ENCODE results near the gene ADCY2. TPM values are rescaled to one million over a fixed set of nuclear protein-coding genes. Genes with fewer than 3 reads are reported as not detected.

ADCY2 gene
- total and polyA plus RNA-seq, 9 of the 15 experiments (the other 6 are each of a cell fraction or from before 2014, with no cell fraction given) = 0.01 to 0.15 (median 0.03) TPM; not detected in 5

- TF ChIP-seq TSHZ1 (CRISPR knock-in tag; IDR thresholded peaks at IDR 0.05) (no peak), STAT6 (CRISPR knock-in tag; IDR thresholded peaks at IDR 0.05) (no peak), RFX5 (IDR thresholded peaks at IDR 0.05; ENCODE audit: low read depth, low read length) (no peak), ZNF311 (CRISPR knock-in tag; IDR thresholded peaks at IDR 0.05) (0 out of 2 replicates have a peak, but pooled peaks have one; percentile 36), ZBTB26 (CRISPR knock-in tag; IDR thresholded peaks at IDR 0.05) (no peak), ZBTB9 (CRISPR knock-in tag; IDR thresholded peaks at IDR 0.05) (no peak), ZNF124 (CRISPR knock-in tag; IDR thresholded peaks at IDR 0.05) (no peak), ZKSCAN8 (CRISPR knock-in tag; IDR thresholded peaks at IDR 0.05) (peak; percentile 55; the same call in 1 of the 2 replicates), NFIC (IDR thresholded peaks at IDR 0.05) (no peak), FOXJ3 (CRISPR knock-in tag; IDR thresholded peaks at IDR 0.05) (no peak), SETDB1 (IDR thresholded peaks at IDR 0.05; ENCODE audit: low read length) (no peak), TSC22D4 (tag; IDR thresholded peaks at IDR 0.05) (no peak), SMARCA4 (IDR thresholded peaks at IDR 0.05) (peak; percentile 23; the same call in 1 of the 2 replicates), TCFL5 (CRISPR knock-in tag; conservative IDR thresholded peaks at IDR 0.05) (no peak), LCOR (CRISPR knock-in tag; IDR thresholded peaks at IDR 0.05) (no peak), TFAM (CRISPR knock-in tag; conservative IDR thresholded peaks at IDR 0.05) (no peak), ZNF121 (CRISPR knock-in tag; conservative IDR thresholded peaks at IDR 0.05) (no peak), XRCC5 (IDR thresholded peaks at IDR 0.05; ENCODE audit: low read depth, low read length) (no peak), ZNF57 (CRISPR knock-in tag; IDR thresholded peaks at IDR 0.05) (no peak), FOSL1 (tag; conservative IDR thresholded peaks at IDR 0.05) (peak; percentile 94), USF2 (CRISPR knock-in tag; IDR thresholded peaks at IDR 0.05) (no peak), MTA3 (IDR thresholded peaks at IDR 0.05; ENCODE audit: borderline replicate concordance) (peak; percentile 62)
These were observed 318.2 kb downstream of the ADCY2 start (continued) for GRCh38 chr5:7714119-7714518.

All from K562 (cell line).